Omental fat pad (tissue), 4 donors: Measurements from ENCODE around the gene URGCP. TPM values are rescaled to one million over a fixed set of nuclear protein-coding genes. Genes with fewer than 3 reads are reported as not detected.

Experiments
- ATAC-seq: fragments of 150-250 bp; one replicate; pipeline ENCODE4 v1.9.1; 2016; ENCODE audit warnings: mild to moderate bottlenecking, moderate library complexity; ENCODE audit not compliant: low FRiP score
- DNase-seq: peaks from one replicate; pipeline ENCODE4 v3.0.0-alpha.2; 2019; ENCODE audit warnings: low spot score
- total RNA-seq, 4 donors: library from RNA; depleted of rRNA; stranded (reverse); fragments of >200 nt; gene quantifications; one replicate each; pipeline ENCODE4 v1.1.0, GENCODE V29; 2016
- TF ChIP-seq, protein P1 (sequence below), 3 donors: fragments of 450-650 bp; IDR thresholded peaks; one replicate each; pipeline ENCODE4 v1.5.1; 2016 to 2017; ENCODE audit warnings: antibody characterized with exemption in 3 of 3, mild to moderate bottlenecking in 3 of 3, moderate library complexity in 2 of 3

The URGCP gene
- total RNA-seq, 4 donors from 2014 or later: 25.2 to 45.3 (median 25.6) TPM

DNA sequence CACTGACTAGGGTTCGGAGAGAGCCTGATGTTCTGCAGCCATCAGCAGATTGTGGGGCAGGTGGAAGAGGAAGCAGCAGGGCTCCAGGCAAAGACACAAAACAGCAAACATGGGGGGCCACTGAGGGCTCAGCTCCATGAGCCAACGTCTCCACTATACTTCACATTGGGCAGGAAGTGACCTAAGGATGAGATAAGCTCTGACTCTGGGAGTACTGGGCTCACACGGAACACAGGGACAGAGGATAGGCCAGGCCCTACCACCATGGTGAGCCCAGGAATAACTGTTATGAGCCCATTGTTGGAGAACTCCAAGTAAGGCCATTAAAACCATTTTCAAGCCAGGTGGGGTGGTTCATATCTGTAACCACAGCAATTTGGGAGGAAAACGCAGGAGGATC, 22.2 kb downstream of the URGCP start:
- TF ChIP-seq, protein P1, sequence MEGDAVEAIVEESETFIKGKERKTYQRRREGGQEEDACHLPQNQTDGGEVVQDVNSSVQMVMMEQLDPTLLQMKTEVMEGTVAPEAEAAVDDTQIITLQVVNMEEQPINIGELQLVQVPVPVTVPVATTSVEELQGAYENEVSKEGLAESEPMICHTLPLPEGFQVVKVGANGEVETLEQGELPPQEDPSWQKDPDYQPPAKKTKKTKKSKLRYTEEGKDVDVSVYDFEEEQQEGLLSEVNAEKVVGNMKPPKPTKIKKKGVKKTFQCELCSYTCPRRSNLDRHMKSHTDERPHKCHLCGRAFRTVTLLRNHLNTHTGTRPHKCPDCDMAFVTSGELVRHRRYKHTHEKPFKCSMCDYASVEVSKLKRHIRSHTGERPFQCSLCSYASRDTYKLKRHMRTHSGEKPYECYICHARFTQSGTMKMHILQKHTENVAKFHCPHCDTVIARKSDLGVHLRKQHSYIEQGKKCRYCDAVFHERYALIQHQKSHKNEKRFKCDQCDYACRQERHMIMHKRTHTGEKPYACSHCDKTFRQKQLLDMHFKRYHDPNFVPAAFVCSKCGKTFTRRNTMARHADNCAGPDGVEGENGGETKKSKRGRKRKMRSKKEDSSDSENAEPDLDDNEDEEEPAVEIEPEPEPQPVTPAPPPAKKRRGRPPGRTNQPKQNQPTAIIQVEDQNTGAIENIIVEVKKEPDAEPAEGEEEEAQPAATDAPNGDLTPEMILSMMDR (IDR thresholded peaks at IDR 0.05): no peak
- DNase-seq (no peak), ATAC-seq (no peak)

DNA sequence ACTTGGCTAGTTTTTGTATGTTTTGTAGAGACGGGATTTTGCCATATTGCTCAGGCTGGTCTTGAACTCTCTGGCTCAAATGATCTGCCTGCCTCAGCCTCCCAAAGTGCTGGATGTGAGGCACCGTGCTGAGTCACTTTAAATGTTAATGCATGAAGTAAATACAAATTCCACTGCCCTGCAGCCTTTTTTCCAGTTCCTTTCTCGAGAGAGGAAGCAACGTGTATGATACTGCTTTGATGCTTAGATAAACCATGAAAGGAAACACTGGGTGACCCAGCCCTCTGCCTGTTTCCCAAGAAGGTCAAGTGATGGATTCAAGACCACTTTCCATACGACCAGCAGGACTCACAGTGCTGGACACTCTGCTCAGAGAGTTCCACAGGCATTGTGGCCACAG, 25.8 kb downstream of the URGCP start:
- TF ChIP-seq, protein P1 (IDR thresholded peaks at IDR 0.05): no peak
- no peak for ATAC-seq
- DNase-seq: no peak

DNA sequence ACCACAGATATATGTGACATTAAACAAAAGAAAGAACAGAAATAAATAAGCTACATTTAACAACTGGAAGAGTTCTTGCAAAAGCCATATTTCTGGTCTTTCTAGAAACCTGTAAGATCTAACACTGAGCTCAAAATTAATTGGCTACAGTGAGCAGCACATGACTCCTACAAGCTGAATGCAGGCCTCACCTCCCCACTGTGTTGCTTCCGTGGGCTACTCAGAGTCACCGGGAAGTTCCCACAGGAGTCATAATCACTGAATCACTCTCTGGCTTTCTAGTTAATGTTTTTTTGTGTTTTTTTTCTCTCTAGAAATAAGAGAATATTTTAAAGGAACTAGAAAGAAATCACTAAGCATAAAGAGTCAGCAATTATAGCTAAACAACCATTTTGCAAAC, 26.9 kb downstream of the URGCP start:
- no peak for DNase-seq
- TF ChIP-seq, protein P1 (IDR thresholded peaks at IDR 0.05): no peak
- no peak for ATAC-seq

DNA sequence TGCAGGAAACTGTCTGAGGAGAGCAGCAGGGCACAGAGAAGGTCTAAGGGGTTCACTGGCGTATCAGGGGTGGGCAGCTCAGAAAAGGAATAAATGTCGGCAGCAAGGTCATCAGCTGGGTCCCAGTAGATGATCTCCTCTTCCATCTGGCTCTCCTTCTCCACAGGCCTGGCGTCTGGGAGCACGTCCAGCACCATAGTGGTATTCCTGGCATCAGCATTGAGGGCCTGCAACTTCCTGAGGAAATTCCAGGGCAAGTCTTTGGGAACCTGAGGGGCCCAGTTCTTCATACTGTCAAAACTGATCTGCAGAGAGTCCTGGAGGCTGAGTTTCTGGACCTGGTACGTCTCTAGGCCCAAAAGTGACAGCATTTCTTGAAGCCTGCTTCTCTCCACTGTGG, 27.5 kb downstream of the URGCP start:
- ATAC-seq (no peak), DNase-seq (no peak)
- TF ChIP-seq, protein P1 (IDR thresholded peaks at IDR 0.05): no peak

DNA sequence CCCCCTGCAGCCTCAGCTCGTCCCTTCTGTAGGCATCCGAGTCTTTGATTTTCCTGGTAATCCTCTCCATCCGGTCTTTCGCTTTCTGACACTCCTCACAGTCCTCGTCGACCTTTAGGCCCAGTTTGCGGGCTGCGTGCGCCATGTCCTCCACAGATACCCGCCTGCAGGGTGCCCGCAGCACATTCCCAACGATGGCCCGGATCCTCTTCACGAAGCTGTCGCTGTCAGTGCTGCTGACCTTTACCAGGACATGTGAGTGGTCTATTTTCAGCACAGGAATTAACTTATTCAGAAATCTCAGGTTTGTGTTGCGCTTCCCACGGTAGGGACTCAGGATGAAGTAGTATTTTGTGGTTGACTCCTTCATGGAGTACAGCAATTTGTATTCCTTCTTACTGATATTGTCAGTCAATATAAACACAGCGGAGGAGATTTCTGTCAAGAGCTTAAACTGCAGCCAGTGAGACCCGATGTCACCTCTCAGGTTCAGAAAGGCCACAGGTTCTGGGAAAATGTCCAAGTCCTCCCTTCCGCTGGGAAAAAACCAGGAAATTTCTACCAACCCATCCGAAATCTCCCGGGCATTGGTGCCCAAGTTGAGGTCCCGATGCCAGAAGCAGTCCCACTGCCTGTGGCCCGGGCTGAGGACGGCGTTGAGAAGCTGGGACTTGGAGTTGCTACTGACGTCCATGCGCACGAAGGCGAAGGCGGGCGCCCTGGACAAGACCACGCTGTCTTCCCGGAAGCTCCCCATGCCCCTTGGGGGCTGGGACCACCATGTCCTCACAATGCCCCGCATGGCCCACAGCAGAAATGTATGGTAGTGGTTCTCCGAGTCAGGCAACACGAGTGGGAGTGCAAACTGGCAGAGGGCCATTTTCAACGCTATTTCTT, 28.2 kb downstream of the URGCP start:
- TF ChIP-seq, protein P1 (IDR thresholded peaks at IDR 0.05): no peak
- ATAC-seq (no peak), DNase-seq (no peak)

DNA sequence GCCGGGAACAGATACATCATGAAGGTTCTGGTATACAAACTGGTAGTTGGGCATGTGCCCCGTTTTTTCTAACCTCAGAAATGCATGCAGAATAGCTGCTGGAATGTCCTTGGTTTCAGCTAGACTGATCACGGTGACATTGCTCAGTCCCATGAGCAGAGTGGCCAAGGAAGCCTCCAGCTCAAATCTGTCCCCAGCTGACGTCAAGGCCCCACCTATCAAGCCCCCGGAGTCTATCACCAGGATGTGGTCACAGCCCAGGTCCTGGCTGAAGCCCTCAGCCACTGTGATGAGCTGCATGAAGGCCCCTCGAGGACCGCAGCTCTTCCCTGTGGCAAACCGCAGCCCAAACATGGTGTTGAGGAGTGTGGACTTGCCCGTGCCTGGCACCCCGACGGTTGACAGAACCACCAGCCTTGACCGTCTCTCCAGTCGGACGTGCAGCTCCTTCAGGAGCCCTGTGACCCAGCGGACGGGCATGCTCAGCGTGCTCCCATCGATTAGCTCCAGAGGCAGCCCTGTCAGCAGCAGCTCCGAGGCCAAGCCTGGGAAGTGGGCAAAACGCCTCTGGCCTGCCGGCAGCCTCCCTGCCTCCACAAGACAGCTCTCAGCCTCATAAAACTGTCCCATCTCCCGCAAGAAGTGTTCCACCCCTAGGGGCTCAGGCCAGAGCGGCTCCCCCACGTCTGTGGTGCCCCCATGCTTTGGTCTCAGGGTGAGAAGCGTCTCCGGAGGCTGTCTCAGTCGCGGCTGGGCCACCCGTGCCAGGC, 29.2 kb downstream of the URGCP start:
- ATAC-seq: no peak
- TF ChIP-seq, protein P1 (IDR thresholded peaks at IDR 0.05): no peak

More for the DNA sequence above, 29.2 kb downstream of the URGCP start:
- no peak for DNase-seq
